ENCODE measurements around the gene MRO. TPM values are rescaled to one million over a fixed set of nuclear protein-coding genes. Genes with fewer than 3 reads are reported as not detected.

Gene MRO
- total RNA-seq, 4 donors from 2014 or later: 0.24 to 0.28 (median 0.26) TPM; not detected in 1

- no peak for TF ChIP-seq CTCF (IDR thresholded peaks at IDR 0.05)
- Histone ChIP-seq H3K27me3 (no peaks in the 10 kb centered on the region), H3K9me3 (no peaks in the 10 kb centered on the region), H3K27ac (no peak overlapping the region), H3K4me1 (no peaks in the 10 kb centered on the region), H3K36me3 (no peaks in the 10 kb centered on the region), H3K4me3 (no peak overlapping the region)
- intact Hi-C loops (cut with DNase I; ENCODE audit: low total_unique reads): no loop called here
- DNase-seq: no peak
These were observed 70.4 kb downstream of the MRO start for GRCh38 chr18:50749421-50749820.

DNA sequence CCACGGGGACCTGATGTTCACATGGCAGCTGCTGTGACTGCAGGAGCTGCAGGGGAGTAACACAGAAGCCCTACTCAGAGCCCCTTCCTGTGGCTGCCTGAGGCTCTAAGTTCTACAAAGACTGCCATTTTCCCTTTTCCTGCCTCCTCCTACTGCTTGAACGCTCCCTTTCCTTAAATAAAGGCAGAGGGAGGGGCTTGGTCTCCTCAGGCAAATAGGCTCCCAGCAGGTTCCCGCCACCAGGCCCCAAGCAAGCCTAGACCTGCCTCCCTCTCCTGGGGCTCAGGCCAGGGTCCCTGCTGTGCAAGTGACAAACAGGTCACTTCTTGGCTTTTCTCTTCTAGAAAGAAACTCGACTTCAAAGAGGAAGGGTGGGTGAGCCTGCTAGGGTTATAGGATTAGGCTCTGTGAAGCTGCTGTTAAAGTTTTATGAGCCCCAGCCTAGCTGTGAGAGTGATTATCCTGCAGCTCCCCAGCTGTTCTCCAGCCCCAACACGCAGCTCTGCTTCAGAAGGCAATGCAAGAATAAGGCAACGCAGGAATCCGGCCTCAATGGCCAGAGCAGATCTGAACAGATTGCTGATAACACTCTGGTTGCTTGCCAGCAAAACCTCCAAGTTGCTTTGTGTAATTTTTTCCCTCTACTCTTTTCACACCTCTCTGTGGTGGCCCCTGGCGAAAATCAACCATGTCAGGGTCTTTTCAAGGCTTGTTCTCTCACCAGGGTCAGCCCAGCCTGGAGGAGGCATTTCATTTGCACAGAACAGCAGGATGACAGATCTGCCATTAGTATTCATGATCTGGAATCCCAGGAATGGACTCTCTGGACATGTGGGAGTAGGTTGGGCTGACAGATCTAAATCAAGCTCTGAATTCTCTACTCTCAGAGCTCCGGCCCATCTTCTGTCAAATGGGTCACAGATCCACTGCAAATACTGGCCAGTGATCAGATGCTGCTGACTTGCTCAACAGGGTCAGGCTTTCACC is 71.3 kb downstream of the MRO start:
- DNase-seq: no peak
- Histone ChIP-seq H3K9me3 (no peaks in the 10 kb centered on the region), H3K4me3 (no peak overlapping the region), H3K4me1 (no peaks in the 10 kb centered on the region), H3K36me3 (no peaks in the 10 kb centered on the region), H3K27me3 (no peaks in the 10 kb centered on the region), H3K27ac (no peak overlapping the region)
- intact Hi-C loops (cut with DNase I; ENCODE audit: low total_unique reads): no loop called here
- TF ChIP-seq CTCF (IDR thresholded peaks at IDR 0.05) (no peak), POLR2A (IDR thresholded peaks at IDR 0.05) (no peak)

DNA sequence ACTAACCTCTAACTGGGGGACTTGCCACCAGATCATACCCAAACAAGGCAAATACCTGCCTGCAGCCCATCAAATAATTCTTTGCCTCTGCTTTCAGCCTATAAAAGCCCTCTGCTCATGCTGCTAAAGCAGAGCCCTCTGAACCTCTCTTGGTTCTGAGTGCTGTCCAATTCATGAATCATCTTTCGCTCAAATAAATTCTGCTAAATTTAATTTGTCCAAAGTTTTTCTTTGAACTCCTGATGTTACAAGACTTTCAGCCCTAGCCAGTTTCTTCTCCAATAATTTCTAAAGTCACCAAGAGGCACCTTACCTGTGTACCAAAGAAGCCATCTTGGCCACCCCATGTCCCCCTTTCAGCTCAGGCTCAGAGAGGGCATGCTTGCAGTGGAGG is 72.0 kb downstream of the MRO start:
- DNase-seq: no peak
- TF ChIP-seq CTCF (IDR thresholded peaks at IDR 0.05): no peak
- TF ChIP-seq POLR2A (IDR thresholded peaks at IDR 0.05): no peak

GRCh38 chr18:50745945-50746344 is 73.9 kb downstream of the MRO start:
- DNase-seq: no peak
- no peaks in the 10 kb centered on the region for H3K36me3 ChIP-seq
- H3K4me3 ChIP-seq: no peak overlapping the region
- no peaks in the 10 kb centered on the region for H3K27me3 ChIP-seq
- no peaks in the 10 kb centered on the region for H3K4me1 ChIP-seq
- intact Hi-C loops (cut with DNase I; ENCODE audit: low total_unique reads): no loop called here
- H3K27ac ChIP-seq: no peak overlapping the region
- no peak for TF ChIP-seq POLR2A (IDR thresholded peaks at IDR 0.05)
- H3K9me3 ChIP-seq: no peaks in the 10 kb centered on the region

More for the DNA sequence above, 72.0 kb downstream of the MRO start:
- no peaks in the 10 kb centered on the region for H3K36me3 ChIP-seq
- intact Hi-C loops (cut with DNase I; ENCODE audit: low total_unique reads): no loop called here
- no peaks in the 10 kb centered on the region for H3K9me3 ChIP-seq
- H3K4me3 ChIP-seq: no peak overlapping the region
- no peaks in the 10 kb centered on the region for H3K4me1 ChIP-seq
- H3K27ac ChIP-seq: no peak overlapping the region
- H3K27me3 ChIP-seq: no peaks in the 10 kb centered on the region

Other genes with a start within 250 kb of the MRO start
- 10 to 100 TPM; 11.8 to 60.8 (median 48.1) TPM for gene ME2, start 59.1 kb upstream of the MRO start, total RNA-seq
- gene ELAC1, start 148.0 kb upstream of the MRO start, total RNA-seq: 10 to 100 TPM in 2 of 4 donors, 1 to 10 TPM in 2; 4.1 to 26.2 (median 9.4) TPM
- gene SMAD4, start 210.2 kb upstream of the MRO start, total RNA-seq: 100 to 1,000 TPM; 104 to 198 (median 141) TPM

All from uterus (tissue), 4 donors.